Stimulated activated CD4-positive, alpha-beta T cell treated with anti-CD3 and anti-CD28 coated beads, Interleukin-15, amount 100 ng/mL, for 48 hours (primary cell): ENCODE data around the gene ZNF3.

Experiments used
- DNase-seq, 2 donors: peaks; one replicate each; pipeline ENCODE4 v3.0.0-alpha.2; 2020; ENCODE audit warnings: low read depth in 2 of 2

The ZNF3 gene

GRCh38 chr7:100053215-100053614, 28.3 kb downstream of the ZNF3 start:
- no peak for DNase-seq

- no peak for DNase-seq
Observed at GRCh38 chr7:100051611-100052010, 29.9 kb downstream of the ZNF3 start.

DNA sequence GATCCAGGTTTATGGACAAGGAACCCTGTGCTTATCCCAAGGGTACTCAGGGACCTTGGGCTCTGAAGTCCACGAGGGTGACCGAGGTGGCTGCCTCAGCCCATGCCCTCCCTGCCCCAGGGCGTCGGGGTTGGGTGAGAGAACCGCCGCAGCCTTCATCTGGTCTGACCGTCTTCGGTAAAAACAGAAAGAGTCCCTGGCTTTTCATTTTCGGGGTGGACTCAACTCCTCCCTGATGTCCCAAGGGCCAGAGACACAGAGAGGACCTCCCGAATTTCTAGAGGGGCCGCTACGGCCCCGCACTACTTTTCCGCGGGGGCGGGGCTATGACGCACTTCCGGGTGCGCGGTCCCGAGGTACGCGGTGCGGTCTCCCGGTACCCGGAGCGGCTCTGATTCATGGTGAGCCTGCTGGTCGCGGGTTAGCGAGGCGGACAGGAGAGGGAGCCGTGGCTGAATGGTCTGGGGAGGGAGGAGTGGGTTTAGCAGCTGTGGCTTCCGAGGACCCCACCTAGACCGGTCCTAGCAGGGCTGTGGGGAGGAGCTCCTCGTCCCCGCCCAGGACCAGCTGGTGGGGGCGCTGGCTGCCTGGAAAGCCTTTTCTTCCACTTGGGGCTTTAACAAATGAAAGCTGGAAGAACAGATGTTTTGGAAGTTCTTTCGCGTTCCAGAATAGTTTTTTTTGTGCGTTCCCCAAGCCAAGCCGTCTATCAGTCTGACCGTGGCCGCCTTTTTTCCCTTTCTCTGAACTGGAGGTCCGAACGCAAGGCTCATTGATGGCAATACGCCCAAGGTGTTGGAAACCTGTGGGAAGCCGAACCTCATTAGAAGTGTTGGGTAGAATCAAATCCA, 31.9 kb downstream of the ZNF3 start, which contains the start of gene ZSCAN21:
ZSCAN21 (plus strand) TSS at position 334 of the 851 bp plus-strand sequence. CDS start 7,233 bp downstream, outside the sequence.
- peak; percentile 58 to 73 for DNase-seq

DNA sequence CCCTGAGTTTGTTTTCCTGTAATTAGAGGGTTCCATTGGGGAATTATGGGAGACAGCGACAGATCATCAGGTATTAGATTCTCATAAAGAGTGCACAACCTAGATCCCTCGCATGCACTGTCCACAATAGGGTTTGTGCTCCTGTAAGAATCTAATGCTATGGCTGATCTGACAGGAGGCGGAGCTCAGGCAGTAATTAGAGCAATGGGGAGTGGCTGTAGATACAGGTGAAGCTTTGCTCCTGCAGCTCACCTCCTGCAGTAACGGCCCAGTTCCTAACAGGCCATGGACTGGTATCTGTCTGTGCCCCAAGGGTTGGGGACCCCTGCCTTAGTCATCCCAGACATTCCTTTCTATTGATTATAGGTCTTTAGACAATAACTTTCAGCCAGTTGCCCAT, 32.8 kb downstream of the ZNF3 start:
- DNase-seq: no peak

- no peak for DNase-seq
Observed at GRCh38 chr7:100044718-100045117, 36.8 kb downstream of the ZNF3 start.

DNA sequence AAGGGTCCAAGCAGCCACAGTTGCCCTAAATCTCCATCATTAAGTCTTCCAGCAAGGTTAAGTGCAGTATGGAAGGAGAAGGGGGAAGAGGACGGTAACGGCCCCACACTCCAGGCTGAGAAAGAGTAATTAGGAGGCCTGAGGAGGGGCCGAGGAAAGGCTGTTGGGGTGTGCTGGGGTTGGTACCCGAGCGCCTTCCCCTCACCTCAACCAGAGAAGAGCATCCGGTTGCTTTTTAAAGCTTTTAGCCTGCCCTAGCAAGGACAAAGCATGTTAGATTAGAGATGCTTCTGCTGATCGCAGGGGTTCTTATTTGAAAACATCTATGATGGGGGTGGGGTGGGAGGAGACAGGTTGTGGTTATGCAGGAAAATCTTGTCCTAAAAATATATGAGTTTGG, 40.9 kb downstream of the ZNF3 start:
- no peak for DNase-seq

GRCh38 chr7:100038326-100038725, 43.2 kb downstream of the ZNF3 start:
- DNase-seq: no peak

GRCh38 chr7:100035876-100036275, 45.6 kb downstream of the ZNF3 start:
- DNase-seq: no peak

- DNase-seq: no peak
Observed at GRCh38 chr7:100034871-100035510, 46.5 kb downstream of the ZNF3 start.

GRCh38 chr7:100033526-100033925, 48.0 kb downstream of the ZNF3 start:
- DNase-seq: no peak

DNA sequence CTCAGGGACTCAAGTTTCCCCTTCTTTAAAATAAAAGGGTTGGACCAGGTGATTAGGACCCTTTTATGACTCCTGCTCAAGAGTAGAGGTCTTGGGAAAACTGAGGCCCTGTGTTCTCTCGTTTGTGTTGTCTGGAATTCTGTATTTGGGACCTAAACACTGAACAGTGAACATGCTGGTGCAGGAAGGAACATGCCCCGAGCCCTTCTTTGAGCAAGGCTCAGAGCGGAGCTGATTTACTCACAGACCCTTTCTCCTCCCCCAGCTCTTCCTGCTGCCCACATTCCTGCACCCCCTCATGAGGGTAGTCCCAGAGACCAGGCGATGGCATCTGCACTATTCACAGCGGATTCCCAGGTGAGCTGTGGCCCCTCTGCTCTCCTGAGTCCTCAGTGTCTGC, 51.9 kb downstream of the ZNF3 start:
- no peak for DNase-seq

GRCh38 chr7:100027197-100027596, 54.3 kb downstream of the ZNF3 start:
- no peak for DNase-seq

GRCh38 chr7:100024020-100024619, 57.4 kb downstream of the ZNF3 start:
- no peak for DNase-seq

- DNase-seq: no peak
Observed at GRCh38 chr7:100023526-100023925, 58.0 kb downstream of the ZNF3 start.

GRCh38 chr7:100022621-100023020, 58.9 kb downstream of the ZNF3 start:
- no peak for DNase-seq

DNA sequence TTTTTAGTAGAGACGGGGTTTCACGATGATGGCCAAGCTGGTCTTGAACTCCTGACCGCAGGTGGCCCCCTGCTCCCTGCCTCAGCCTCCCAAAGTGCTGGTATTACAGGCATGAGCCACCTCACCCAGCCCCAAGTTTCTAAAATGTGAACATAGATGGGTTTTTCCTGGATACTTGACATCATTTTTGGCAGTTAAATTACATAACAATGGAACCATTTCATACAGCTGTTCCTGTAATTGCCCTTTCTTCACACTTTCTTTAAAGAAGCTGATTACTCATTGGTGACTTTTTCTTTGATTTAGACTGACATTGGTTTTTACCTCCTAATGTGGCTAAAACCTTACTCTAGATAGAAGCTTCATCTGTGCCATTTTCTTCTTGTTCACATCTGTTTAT, 60.2 kb downstream of the ZNF3 start:
- no peak for DNase-seq
